ENCODE results near the gene FBXO31. TPM values are rescaled to one million over a fixed set of nuclear protein-coding genes. Genes with fewer than 3 reads are reported as not detected.

The FBXO31 gene
- total and polyA plus RNA-seq, 2 donors (not counting 3 experiments of a cell fraction or from before 2014, with no cell fraction given): 17.1 to 31.8 TPM

DNA sequence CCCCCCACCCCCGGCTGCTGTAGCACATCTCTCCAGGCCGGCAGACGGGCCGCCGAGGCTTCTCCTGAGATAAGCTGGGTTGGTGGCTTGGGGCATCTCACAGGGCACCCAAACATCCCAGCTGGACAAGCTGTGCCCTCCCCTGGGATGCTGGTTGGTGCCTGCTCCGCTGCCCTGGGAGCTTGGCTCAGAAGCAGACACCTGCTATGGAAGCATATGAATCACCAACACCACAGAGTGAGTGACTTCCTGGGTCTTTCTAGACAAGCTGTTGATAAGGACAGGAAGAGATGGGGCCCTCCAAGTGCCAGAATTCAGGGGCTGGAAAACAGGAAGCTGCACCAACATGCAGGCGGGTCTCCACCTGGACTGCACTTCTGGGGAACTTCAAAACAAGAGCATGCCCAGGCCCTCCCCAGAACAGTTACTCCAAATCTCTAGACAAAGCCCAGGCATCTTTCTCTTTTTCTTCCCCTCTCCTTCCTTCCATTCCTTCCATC, 80.1 kb downstream of the FBXO31 start:
- no peaks in the 10 kb centered on the region for H3K9me1 ChIP-seq (replicated peaks; ENCODE audit: control insufficient read depth, extremely low read depth, insufficient read depth, low read length)
- no peak overlapping the region for H3K27ac ChIP-seq (ENCODE audit: insufficient read depth, low read depth, low read length)
- ChIA-PET POLR2A (no interaction called here), CTCF (interaction anchor here (2.1 kb wide), 1 partner anchor 12 kb away, joined by 5 read pairs; no protein-coding TSS in a partner anchor)
- no peak overlapping the region for H2AFZ ChIP-seq (ENCODE audit: low read depth, low read length)
- H3K4me2 ChIP-seq (ENCODE audit: insufficient read depth, low read length): no peak overlapping the region
- no peak overlapping the region for H3K4me3 ChIP-seq (replicated peaks in 1 of 3; ENCODE audit: insufficient read depth in 1 of 3, low read depth in 1 of 3, low read length in 3 of 3)
- no peaks in the 10 kb centered on the region for H3K27me3 ChIP-seq (ENCODE audit: control insufficient read depth in 2 of 2, insufficient read depth in 2 of 2, low read length in 2 of 2)
- no TSS peak for BruUV-seq (replicated peaks)
- intact Hi-C loops (cut with micrococcal nuclease) (no loop called here), dilution Hi-C loops (cut with MboI; ENCODE audit: extremely low pct_ligation_motif_present, low sequenced_read_pairs) (no loop called here)
- DNase-seq (ENCODE audit: low read depth, low spot score) (no peak), FAIRE-seq (no peak)
- no peaks in the 10 kb centered on the region for H3K9me3 ChIP-seq (replicated peaks; ENCODE audit: control insufficient read depth, insufficient read depth, low read length)
- no peak overlapping the region for H3K9ac ChIP-seq (replicated peaks; ENCODE audit: extremely low read depth, insufficient read depth, low read length)
- H3K4me1 ChIP-seq (ENCODE audit: control insufficient read depth, extremely low read depth, insufficient read depth, low read length): no peaks in the 10 kb centered on the region
- TF ChIP-seq JUN (IDR thresholded peaks at IDR 0.05; ENCODE audit: borderline replicate concordance, insufficient read depth, insufficient read length, low read depth) (no peak), MYC (IDR thresholded peaks at IDR 0.05; ENCODE audit: low read depth, low read length) (no peak), FOS (IDR thresholded peaks at IDR 0.05; ENCODE audit: borderline replicate concordance, insufficient read depth, low read length) (no peak), POLR2A (IDR thresholded peaks at IDR 0.05; ENCODE audit: low read depth, low read length) (no peak), GATA2 (IDR thresholded peaks at IDR 0.05; ENCODE audit: insufficient read depth, insufficient read length, low read depth, low read length) (no peak), EZH2 (IDR thresholded peaks at IDR 0.05; ENCODE audit: borderline replicate concordance, low read depth, low read length, severe bottlenecking) (no peak), POLR2AphosphoS5 (IDR thresholded peaks at IDR 0.05; ENCODE audit: insufficient read depth, low read depth, low read length) (no peak)
- TF ChIP-seq, protein P1, sequence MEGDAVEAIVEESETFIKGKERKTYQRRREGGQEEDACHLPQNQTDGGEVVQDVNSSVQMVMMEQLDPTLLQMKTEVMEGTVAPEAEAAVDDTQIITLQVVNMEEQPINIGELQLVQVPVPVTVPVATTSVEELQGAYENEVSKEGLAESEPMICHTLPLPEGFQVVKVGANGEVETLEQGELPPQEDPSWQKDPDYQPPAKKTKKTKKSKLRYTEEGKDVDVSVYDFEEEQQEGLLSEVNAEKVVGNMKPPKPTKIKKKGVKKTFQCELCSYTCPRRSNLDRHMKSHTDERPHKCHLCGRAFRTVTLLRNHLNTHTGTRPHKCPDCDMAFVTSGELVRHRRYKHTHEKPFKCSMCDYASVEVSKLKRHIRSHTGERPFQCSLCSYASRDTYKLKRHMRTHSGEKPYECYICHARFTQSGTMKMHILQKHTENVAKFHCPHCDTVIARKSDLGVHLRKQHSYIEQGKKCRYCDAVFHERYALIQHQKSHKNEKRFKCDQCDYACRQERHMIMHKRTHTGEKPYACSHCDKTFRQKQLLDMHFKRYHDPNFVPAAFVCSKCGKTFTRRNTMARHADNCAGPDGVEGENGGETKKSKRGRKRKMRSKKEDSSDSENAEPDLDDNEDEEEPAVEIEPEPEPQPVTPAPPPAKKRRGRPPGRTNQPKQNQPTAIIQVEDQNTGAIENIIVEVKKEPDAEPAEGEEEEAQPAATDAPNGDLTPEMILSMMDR (IDR thresholded peaks at IDR 0.05; ENCODE audit: extremely low read depth in 1 of 2, insufficient read depth in 1 of 2, low read depth in 1 of 2, low read length in 2 of 2): no peak
- TF ChIP-seq, protein P2, sequence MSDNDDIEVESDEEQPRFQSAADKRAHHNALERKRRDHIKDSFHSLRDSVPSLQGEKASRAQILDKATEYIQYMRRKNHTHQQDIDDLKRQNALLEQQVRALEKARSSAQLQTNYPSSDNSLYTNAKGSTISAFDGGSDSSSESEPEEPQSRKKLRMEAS (IDR thresholded peaks at IDR 0.05; ENCODE audit: insufficient read depth, insufficient read length): no peak
- no peaks in the 10 kb centered on the region for H3K36me3 ChIP-seq (ENCODE audit: control insufficient read depth in 2 of 2, extremely low read depth in 1 of 2, insufficient read depth in 2 of 2, low read length in 2 of 2)
- H3K79me2 ChIP-seq (ENCODE audit: control insufficient read depth, insufficient read depth, low read length): no peaks in the 10 kb centered on the region
- H4K20me1 ChIP-seq (replicated peaks; ENCODE audit: control insufficient read depth, extremely low read depth, insufficient read depth, low read length): no peaks in the 10 kb centered on the region

All from endothelial cell of umbilical vein (primary cell).